Embryonic facial prominence (tissue), 1 donor: ENCODE results near the gene ABCD2.
A peak's percentile ranks its signal among the peaks of the same experiment; 100 is the strongest.
"Not testable (repeated sequence)": the region's sequence is repeated elsewhere in the genome, so short reads cannot be mapped to it uniquely, and the experiment has no call there.

Experiments
- DNase-seq: peaks from one replicate; pipeline ENCODE4 v3.0.0-alpha.2; 2016; ENCODE audit errors: extremely low spot score

The ABCD2 gene

GRCh38 chr12:39619660-39620433, at the start of gene ABCD2:
Gene ABCD2 (minus strand): TSS chr12:39619803. CDS start chr12:39619615, 188 bp downstream.
- DNase-seq, result peak; percentile 67

GRCh38 chr12:39660101-39660500, 40.5 kb upstream of the ABCD2 start:
- no peak for DNase-seq

- DNase-seq, result no peak
Observed at GRCh38 chr12:39647383-39647782, 27.8 kb upstream of the ABCD2 start.

GRCh38 chr12:39646963-39647362, 27.4 kb upstream of the ABCD2 start:
- DNase-seq, result no peak

GRCh38 chr12:39643052-39643451, 23.4 kb upstream of the ABCD2 start:
- DNase-seq, result no peak

GRCh38 chr12:39638840-39639239, 19.2 kb upstream of the ABCD2 start:
- DNase-seq, result no peak

GRCh38 chr12:39638178-39638577, 18.6 kb upstream of the ABCD2 start:
- DNase-seq, result no peak

- no peak for DNase-seq
Observed at GRCh38 chr12:39632670-39633069, 13.1 kb upstream of the ABCD2 start.

- no peak for DNase-seq
Observed at GRCh38 chr12:39628836-39629235, 9.2 kb upstream of the ABCD2 start.

- DNase-seq, result no peak
Observed at GRCh38 chr12:39627914-39628313, 8.3 kb upstream of the ABCD2 start.

- DNase-seq, result no peak
Observed at GRCh38 chr12:39626033-39626814, 6.6 kb upstream of the ABCD2 start.

- DNase-seq, result no peak
Observed at GRCh38 chr12:39623919-39624318, 4.3 kb upstream of the ABCD2 start.

GRCh38 chr12:39623160-39623559, 3.6 kb upstream of the ABCD2 start:
- not testable (repeated sequence) for DNase-seq

- no peak for DNase-seq
Observed at GRCh38 chr12:39622306-39622705, 2.7 kb upstream of the ABCD2 start.

- no peak for DNase-seq
Observed at GRCh38 chr12:39621670-39622069, 2.1 kb upstream of the ABCD2 start.

GRCh38 chr12:39620659-39621658, 1.4 kb upstream of the ABCD2 start:
- no peak for DNase-seq

- DNase-seq, result no peak
Observed at GRCh38 chr12:39619316-39619659, 315 bp downstream of the ABCD2 start.

- DNase-seq, result no peak
Observed at GRCh38 chr12:39618701-39619100, 902 bp downstream of the ABCD2 start.

GRCh38 chr12:39617887-39618286, 1.7 kb downstream of the ABCD2 start:
- DNase-seq, result no peak

- DNase-seq, result no peak
Observed at GRCh38 chr12:39616666-39617065, 2.9 kb downstream of the ABCD2 start.

- no peak for DNase-seq
Observed at GRCh38 chr12:39616251-39616650, 3.4 kb downstream of the ABCD2 start.

GRCh38 chr12:39613525-39613924, 6.1 kb downstream of the ABCD2 start:
- no peak for DNase-seq
